Esophagus muscularis mucosa (tissue), 4 donors: ENCODE measurements around the gene AFF2. TPM values are rescaled to one million over a fixed set of nuclear protein-coding genes. Genes with fewer than 3 reads are reported as not detected.

Experiments used
- DNase-seq: peaks from one replicate; pipeline ENCODE4 v3.0.0-alpha.2; 2017; ENCODE audit errors: extremely low spot score
- H3K27ac ChIP-seq, 4 donors: fragments of 200-600 bp; sonication (generic); replicated peaks in 1 of 4; 1 replicate in 3 of 4; 2 replicates in 1 of 4; pipeline ENCODE4 v1.5.1; 2016 to 2019; ENCODE audit warnings: mild to moderate bottlenecking in 1 of 4
- H3K27me3 ChIP-seq, 4 donors: fragments of 200-600 bp; sonication (generic); one replicate each; pipeline versions ENCODE4 v1.5.1 to v1.6.0; 2016 to 2019
- H3K36me3 ChIP-seq, 4 donors: fragments of 200-600 bp; sonication (generic); one replicate each; pipeline ENCODE4 v1.5.1; 2016 to 2019
- H3K4me1 ChIP-seq, 4 donors: fragments of 200-600 bp; sonication (generic); one replicate each; pipeline ENCODE4 v1.5.1; 2016 to 2019
- H3K4me3 ChIP-seq, 4 donors: fragments of 200-600 bp; sonication (generic); 1 replicate in 2 of 4; 2 replicates in 2 of 4; pipeline ENCODE4 v1.5.1; 2016 to 2019; ENCODE audit warnings: mild to moderate bottlenecking in 4 of 4, moderate library complexity in 1 of 4
- H3K9me3 ChIP-seq, 4 donors: fragments of 200-600 bp; sonication (generic); 1 replicate in 3 of 4; 2 replicates in 1 of 4; pipeline ENCODE4 v1.5.1; 2016 to 2019
- CTCF ChIP-seq, 3 experiments: fragments of 200-600 bp in 2 of 3; fragments of 450-650 bp in 1 of 3; sonication (generic) in 2 of 3; IDR thresholded peaks; one replicate each; pipeline ENCODE4 v1.5.1; 2017 to 2019; ENCODE audit warnings: antibody characterized with exemption in 3 of 3, mild to moderate bottlenecking in 2 of 3, moderate library complexity in 1 of 3
- EP300 ChIP-seq: sonication (generic); formaldehyde crosslinking; IDR thresholded peaks from one replicate; pipeline ENCODE4 v1.6.1; 2017; ENCODE audit warnings: antibody characterized with exemption
- POLR2A ChIP-seq: fragments of 450-650 bp; IDR thresholded peaks from one replicate; pipeline ENCODE4 v1.6.1; 2017; ENCODE audit warnings: antibody characterized with exemption, moderate library complexity, mild to moderate bottlenecking, low read depth
- POLR2AphosphoS5 ChIP-seq, 2 donors: sonication (generic); formaldehyde crosslinking; IDR thresholded peaks; one replicate each; pipeline ENCODE4 v1.6.1; 2017; ENCODE audit warnings: antibody characterized with exemption in 2 of 2
- WGBS: methylation state at CpG from one replicate; pipeline ENCODE4 v1.1.5; 2018; 5-methylcytosine and 5-hydroxymethylcytosine counted together
- intact Hi-C: fragments of 100-400 bp; cut with DNase I; formaldehyde crosslinking; loops from one replicate; pipeline ENCODE4 v1.15.1; 2023
- total RNA-seq, 4 donors: library from RNA; depleted of rRNA; stranded (reverse); fragments of >200 nt; gene quantifications; one replicate each; pipeline versions ENCODE4 v1.1.0 to v1.2.1, GENCODE V29; 2016

Gene AFF2
- total RNA-seq, 4 donors from 2014 or later: 3.8 to 10.8 (median 6.8) TPM

GRCh38 chrX:148670277-148670676, 169.9 kb downstream of the AFF2 start:
- Histone ChIP-seq H3K4me3 (no peak overlapping the region), H3K36me3 (no peaks in the 10 kb centered on the region), H3K4me1 (no peaks in the 10 kb centered on the region), H3K27ac (no peak overlapping the region), H3K9me3 (peaks cover 0 to 29% (median 0%) of the 10 kb centered on the region in 4 donors), H3K27me3 (no peaks in the 10 kb centered on the region)
- intact Hi-C loops: no loop called here
- WGBS: 85% methylated on average over 3 of the region's 3 CpGs
- DNase-seq: no peak
- TF ChIP-seq POLR2AphosphoS5 (IDR thresholded peaks at IDR 0.05) (no peak), CTCF (IDR thresholded peaks at IDR 0.05) (no peak), EP300 (no peak), POLR2A (no peak)

GRCh38 chrX:148672517-148672916, 172.1 kb downstream of the AFF2 start:
- no peaks in the 10 kb centered on the region for H3K4me1 ChIP-seq
- no peak for TF ChIP-seq POLR2AphosphoS5 (IDR thresholded peaks at IDR 0.05)
- TF ChIP-seq POLR2A: no peak
- TF ChIP-seq CTCF (IDR thresholded peaks at IDR 0.05): no peak
- no peak for TF ChIP-seq EP300
- H3K27ac ChIP-seq: no peak overlapping the region
- no peaks in the 10 kb centered on the region for H3K27me3 ChIP-seq
- 75% methylated on average over 2 of the region's 2 CpGs for WGBS
- H3K36me3 ChIP-seq: no peaks in the 10 kb centered on the region
- DNase-seq: no peak
- intact Hi-C loops: no loop called here
- no peak overlapping the region for H3K4me3 ChIP-seq
- peaks cover 0 to 28% (median 0%) of the 10 kb centered on the region in 4 donors for H3K9me3 ChIP-seq

GRCh38 chrX:148681605-148682004, 181.2 kb downstream of the AFF2 start:
- WGBS: 79% methylated on average over 1 of the region's 1 CpG
- Histone ChIP-seq H3K4me3 (no peak overlapping the region), H3K9me3 (no peaks in the 10 kb centered on the region), H3K27ac (no peak overlapping the region), H3K4me1 (no peaks in the 10 kb centered on the region), H3K36me3 (no peaks in the 10 kb centered on the region), H3K27me3 (no peaks in the 10 kb centered on the region)
- intact Hi-C loops: no loop called here
- no peak for DNase-seq
- TF ChIP-seq EP300 (no peak), CTCF (IDR thresholded peaks at IDR 0.05) (no peak), POLR2A (no peak), POLR2AphosphoS5 (IDR thresholded peaks at IDR 0.05) (no peak)

GRCh38 chrX:148682206-148682605, 181.8 kb downstream of the AFF2 start:
- Histone ChIP-seq H3K27me3 (no peaks in the 10 kb centered on the region), H3K4me3 (no peak overlapping the region), H3K36me3 (no peaks in the 10 kb centered on the region), H3K4me1 (no peaks in the 10 kb centered on the region), H3K9me3 (no peaks in the 10 kb centered on the region), H3K27ac (no peak overlapping the region)
- WGBS: 81% methylated on average over 4 of the region's 4 CpGs
- no peak for DNase-seq
- TF ChIP-seq CTCF (IDR thresholded peaks at IDR 0.05) (no peak), EP300 (no peak), POLR2A (no peak), POLR2AphosphoS5 (IDR thresholded peaks at IDR 0.05) (no peak)
- intact Hi-C loops: no loop called here

- TF ChIP-seq POLR2A (no peak), EP300 (no peak), CTCF (IDR thresholded peaks at IDR 0.05) (no peak), POLR2AphosphoS5 (IDR thresholded peaks at IDR 0.05) (no peak)
- H3K27ac ChIP-seq: no peak overlapping the region
- H3K27me3 ChIP-seq: no peaks in the 10 kb centered on the region
- intact Hi-C loops: no loop called here
- no peak for DNase-seq
- no peaks in the 10 kb centered on the region for H3K36me3 ChIP-seq
- no peaks in the 10 kb centered on the region for H3K9me3 ChIP-seq
- H3K4me1 ChIP-seq: no peaks in the 10 kb centered on the region
- H3K4me3 ChIP-seq: no peak overlapping the region
- 43% methylated on average over 2 of the region's 2 CpGs for WGBS
These were observed 191.0 kb downstream of the AFF2 start for GRCh38 chrX:148691456-148691855.
